ENCODE data around the gene LDLR.
"Not testable (repeated sequence)": the region's sequence is repeated elsewhere in the genome, so short reads cannot be mapped to it uniquely, and the experiment has no call there.

GRCh38 chr19:11090014-11090263, 676 bp downstream of the LDLR start:
- TF ChIP-seq POLR2A, CTCF, POLR2AphosphoS5 (IDR thresholded peaks at IDR 0.05): not testable (repeated sequence)

Data from transverse colon (tissue), 4 donors.